GM19328 (cell line): ENCODE measurements around the gene TMEM115.

ENCODE experiments used
- ATAC-seq: cut with Tn5 transposase; IDR thresholded peaks from one replicate; pipeline ENCODE4 v1.9.1; 2021; ENCODE audit warnings: mild to moderate bottlenecking, moderate library complexity; ENCODE audit not compliant: unreplicated experiment

The TMEM115 gene

DNA sequence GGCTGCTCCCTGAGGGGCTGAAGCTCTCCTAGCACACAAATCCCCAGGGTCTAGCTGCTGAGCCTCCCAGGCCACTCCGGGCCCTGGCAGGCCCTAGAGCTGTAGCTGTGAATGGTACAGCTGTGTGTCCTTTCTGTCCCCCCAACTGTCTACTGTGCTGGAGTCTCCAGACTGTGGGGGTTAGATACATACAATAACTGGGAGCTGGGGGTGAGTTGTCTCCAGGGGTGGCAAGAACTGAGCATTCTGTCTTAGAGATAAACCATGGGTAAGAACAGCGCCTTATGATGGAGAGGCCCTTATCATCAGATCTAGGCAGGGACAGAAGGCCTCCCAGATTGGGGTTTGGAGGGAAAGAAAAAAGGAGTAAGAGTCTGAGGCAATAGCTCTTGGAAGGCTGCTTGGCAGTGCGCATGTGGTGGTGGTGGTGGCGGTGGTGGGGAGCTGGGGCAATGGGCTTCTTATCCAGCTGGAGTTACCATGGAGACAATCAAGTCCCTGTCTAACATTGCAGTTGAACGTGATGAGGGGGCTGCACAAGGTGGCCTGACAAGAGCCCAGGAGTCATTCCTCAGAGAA lies 5.0 kb downstream of the TMEM115 start:
- no peak for ATAC-seq

- ATAC-seq: no peak
Measured at GRCh38 chr3:50353245-50354004, 5.9 kb downstream of the TMEM115 start.

GRCh38 chr3:50352781-50353180 lies 6.5 kb downstream of the TMEM115 start:
- ATAC-seq: no peak

DNA sequence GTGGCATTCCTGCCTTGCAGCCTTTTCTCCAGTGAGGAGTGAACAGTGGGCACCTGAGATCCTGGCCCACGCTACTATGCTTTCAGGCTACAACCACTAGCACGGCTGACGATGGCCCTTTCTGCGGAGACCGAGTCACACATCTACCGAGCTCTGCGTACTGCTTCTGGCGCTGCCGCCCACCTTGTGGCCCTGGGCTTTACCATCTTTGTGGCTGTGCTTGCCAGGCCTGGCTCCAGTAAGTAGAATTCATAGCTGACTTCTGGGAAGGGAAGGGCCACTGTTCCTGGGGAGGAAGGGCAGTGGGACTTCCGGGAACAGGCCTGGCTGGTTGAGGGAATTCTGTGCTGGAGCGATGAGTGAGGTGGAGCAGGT lies 8.0 kb downstream of the TMEM115 start:
- ATAC-seq: no peak

GRCh38 chr3:50350527-50351322 lies 8.6 kb downstream of the TMEM115 start, which contains the start of the genes CYB561D2 and NPRL2:
Gene CYB561D2 (plus strand): TSS chr3:50350862. CDS start chr3:50351434, 572 bp downstream.
Gene NPRL2 (minus strand): TSS chr3:50350775. CDS start chr3:50350652, 123 bp downstream.
- ATAC-seq: peak; percentile 92

DNA sequence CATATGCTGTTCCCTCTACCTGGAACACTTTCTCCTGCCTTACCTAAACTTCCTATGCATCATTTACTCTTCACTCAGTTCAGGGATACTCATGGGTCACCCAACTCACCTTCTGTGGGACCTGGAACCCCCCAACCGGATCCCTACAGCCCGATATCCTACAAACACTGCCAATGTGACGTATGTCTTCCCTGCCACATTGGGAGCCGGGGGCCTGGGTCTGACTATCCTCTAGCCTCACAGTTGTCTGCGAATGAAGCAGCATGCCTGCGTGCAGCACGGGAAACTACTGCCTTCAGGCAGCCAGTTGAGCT lies 9.2 kb downstream of the TMEM115 start:
- ATAC-seq: no peak

- ATAC-seq: no peak
Measured at GRCh38 chr3:50347187-50347813, 12.0 kb downstream of the TMEM115 start.

GRCh38 chr3:50345586-50346234 lies 13.6 kb downstream of the TMEM115 start, which contains the start of gene ZMYND10:
Gene ZMYND10 (minus strand): TSS chr3:50345732. CDS start chr3:50345579, 153 bp downstream.
- no peak for ATAC-seq

GRCh38 chr3:50345008-50345407 lies 14.3 kb downstream of the TMEM115 start:
- ATAC-seq: no peak

DNA sequence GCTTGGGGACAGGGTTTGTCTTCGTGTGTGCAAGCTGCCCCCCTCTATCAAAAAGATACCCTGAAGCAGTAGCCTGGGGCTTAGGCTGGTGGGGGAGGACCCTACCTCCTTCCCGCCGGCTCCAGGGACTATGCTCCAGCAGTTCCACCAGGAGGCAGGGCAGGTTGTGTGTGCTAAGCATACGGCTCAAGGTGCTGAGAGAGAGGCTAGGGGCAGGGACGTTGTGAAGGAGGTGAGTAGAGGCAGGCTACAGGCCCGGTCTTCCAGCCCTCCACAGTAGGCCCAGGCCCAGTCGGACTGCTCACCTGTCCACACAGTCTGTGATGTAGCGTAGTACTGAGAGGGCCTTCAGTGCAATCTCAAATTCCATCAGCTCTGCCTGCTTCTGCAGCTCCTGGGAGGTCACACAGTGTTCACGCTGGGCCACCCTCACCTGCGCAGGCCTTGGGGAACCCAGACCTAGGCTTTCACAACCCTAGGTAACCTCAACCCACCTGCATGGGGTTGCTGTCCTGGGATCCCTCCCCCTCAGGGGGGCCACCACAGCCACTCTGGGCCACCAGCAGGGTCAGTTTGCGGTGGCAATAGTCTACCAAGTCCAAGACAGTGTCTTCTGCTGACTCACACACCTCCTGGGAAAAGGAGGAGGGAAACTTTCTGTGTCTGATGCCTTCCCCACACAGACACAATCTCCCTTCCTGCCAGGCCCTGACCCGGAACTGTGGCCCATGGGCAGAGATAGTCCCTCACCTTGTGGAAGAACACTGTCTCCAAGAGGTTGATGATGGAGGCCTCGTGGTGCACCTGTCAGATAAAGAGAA lies 16.3 kb downstream of the TMEM115 start:
- ATAC-seq: no peak

- no peak for ATAC-seq
Measured at GRCh38 chr3:50341996-50342650, 17.2 kb downstream of the TMEM115 start.

DNA sequence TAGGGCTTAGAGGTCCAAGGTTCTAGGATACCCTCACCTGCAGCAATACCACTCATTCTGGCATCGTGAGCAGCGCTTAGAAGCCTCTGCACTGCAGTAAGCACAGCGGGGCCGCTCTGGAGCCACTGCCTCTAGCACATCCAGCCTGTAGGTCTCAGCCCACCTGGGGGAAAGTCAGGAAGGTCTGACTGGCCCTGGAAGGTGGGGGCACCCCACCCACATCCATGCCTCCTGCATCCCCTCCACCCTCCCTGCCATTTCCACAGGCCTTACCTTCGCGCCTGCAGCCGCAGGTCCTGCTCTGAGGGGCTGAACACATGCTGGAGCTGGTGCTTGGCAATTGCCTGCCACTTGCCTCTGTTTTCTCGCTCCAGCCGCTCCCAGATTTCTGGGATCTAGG lies 17.8 kb downstream of the TMEM115 start:
- ATAC-seq: no peak

DNA sequence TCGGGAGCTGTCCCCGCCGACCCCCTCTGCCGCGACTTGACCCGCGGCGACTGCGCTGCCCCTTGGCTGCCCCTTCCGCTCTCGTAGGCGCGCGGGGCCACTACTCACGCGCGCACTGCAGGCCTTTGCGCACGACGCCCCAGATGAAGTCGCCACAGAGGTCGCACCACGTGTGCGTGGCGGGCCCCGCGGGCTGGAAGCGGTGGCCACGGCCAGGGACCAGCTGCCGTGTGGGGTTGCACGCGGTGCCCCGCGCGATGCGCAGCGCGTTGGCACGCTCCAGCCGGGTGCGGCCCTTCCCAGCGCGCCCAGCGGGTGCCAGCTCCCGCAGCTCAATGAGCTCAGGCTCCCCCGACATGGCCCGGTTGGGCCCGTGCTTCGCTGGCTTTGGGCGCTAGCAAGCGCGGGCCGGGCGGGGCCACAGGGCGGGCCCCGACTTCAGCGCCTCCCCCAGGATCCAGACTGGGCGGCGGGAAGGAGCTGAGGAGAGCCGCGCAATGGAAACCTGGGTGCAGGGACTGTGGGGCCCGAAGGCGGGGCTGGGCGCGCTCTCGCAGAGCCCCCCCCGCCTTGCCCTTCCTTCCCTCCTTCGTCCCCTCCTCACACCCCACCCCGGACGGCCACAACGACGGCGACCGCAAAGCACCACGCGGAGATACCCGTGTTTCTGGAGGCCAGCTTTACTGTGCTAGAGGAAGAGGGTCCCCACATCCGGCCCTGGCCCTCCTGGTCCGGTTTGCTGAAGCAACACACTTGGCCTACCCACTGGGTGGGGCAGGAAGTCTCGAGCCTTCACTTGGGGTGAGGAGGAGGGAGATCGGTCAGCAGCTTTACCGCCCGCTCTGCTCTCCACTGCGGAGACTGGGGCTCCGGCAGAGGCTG lies 18.6 kb downstream of the TMEM115 start, which contains the start of gene RASSF1:
Gene RASSF1, minus strand, starts transcription at position 389 of the 882 bp plus-strand sequence. Its CDS starts 31 bp downstream, at position 358.
- ATAC-seq: no peak

GRCh38 chr3:50340147-50340447 lies 19.2 kb downstream of the TMEM115 start:
- no peak for ATAC-seq

- no peak for ATAC-seq
Measured at GRCh38 chr3:50339485-50340146, 19.7 kb downstream of the TMEM115 start.

DNA sequence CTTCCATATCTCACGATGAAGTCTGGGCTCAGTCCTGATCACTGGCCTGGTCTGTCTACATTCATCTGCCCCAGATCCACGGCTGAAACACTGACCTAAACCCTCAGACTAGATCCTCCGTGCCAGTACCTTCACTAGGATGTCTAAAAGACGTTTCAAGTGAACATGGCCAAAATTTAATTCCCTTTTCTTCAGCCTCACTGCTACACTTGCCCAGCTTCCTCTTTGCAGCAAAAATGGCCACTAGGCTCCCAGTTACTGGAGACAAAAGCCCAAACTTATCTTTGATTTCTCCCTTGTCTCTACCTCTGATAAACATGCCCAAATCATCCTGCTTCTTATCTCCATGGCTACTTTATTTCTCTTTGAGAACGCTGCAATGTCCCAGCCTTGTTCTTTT lies 20.4 kb downstream of the TMEM115 start:
- ATAC-seq: no peak

DNA sequence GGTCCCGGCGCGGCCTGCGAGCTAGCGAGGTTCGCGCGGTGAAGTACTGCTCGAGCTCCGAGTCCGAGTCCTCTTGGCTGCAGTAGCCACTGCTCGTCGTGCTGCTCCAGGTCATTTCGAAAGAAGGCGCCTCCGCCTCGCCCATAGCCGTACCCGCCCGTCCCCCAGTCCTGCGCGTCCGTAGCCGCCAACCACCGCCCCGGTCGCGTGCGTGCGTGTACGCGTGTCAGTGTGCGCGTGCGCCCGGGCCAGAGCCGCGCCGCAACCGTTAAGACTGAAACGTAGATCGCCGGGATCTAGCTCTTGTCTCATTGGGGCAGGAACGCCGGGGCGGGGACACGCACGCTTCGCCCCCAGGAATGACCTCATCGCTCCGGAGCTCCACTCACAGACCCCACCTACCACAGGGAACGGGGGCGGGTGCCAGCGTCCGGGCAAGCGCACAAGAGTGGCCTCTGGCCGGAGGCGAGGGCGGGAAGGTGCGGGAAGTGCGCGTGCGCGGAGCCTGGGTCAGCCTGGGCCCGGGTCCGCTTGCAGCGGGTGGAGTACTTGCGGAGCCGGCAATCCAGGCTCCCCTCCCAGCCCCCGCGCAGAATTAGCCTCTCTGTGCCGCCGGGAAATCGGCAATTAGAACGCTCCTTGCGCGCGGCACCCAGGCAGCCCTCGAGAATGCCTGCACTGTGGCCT lies 22.0 kb downstream of the TMEM115 start:
- ATAC-seq: peak; percentile 64
